Tibial nerve (tissue), 4 donors: ENCODE results near the gene PMIS2.

Experiments used
- EP300 ChIP-seq, 2 donors: sonication (generic); formaldehyde crosslinking; IDR thresholded peaks; one replicate each; pipeline ENCODE4 v1.6.1; 2017; ENCODE audit warnings: antibody characterized with exemption in 2 of 2, mild to moderate bottlenecking in 1 of 2
- TF ChIP-seq, protein P1 (sequence below), 5 experiments: fragments of 200-600 bp in 3 of 5; fragments of 450-650 bp in 2 of 5; sonication (generic) in 3 of 5; IDR thresholded peaks; one replicate each; pipeline ENCODE4 v1.5.1; 2016 to 2019; ENCODE audit warnings: antibody characterized with exemption in 5 of 5, mild to moderate bottlenecking in 3 of 5, moderate library complexity in 2 of 5

DNA sequence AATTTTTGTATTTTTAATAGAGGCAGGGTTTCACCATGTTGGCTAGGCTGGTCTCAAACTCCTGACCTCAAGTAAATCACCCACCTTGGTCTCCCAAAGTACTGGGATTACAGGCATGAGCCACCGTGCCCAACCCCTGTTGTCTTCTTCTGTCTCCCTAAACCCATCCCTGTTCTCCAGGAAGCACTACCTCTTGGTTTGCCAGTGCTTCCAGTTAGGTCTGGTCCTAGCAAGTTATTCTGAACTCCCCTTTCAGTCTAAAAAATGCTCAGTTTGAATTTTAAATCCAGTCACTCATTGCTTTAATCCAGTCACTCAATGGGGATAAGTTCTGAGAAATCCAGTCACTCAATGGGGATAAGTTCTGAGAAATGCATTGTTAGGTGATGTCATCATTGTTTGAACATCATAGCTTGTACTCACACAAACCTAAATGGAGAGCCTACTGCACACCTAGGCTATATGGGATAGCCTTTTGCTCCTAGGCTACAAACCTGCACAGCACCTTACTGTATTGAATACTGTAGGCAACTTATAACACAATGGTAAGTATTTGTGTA, 14.5 kb upstream of the PMIS2 start:
- TF ChIP-seq, protein P1, sequence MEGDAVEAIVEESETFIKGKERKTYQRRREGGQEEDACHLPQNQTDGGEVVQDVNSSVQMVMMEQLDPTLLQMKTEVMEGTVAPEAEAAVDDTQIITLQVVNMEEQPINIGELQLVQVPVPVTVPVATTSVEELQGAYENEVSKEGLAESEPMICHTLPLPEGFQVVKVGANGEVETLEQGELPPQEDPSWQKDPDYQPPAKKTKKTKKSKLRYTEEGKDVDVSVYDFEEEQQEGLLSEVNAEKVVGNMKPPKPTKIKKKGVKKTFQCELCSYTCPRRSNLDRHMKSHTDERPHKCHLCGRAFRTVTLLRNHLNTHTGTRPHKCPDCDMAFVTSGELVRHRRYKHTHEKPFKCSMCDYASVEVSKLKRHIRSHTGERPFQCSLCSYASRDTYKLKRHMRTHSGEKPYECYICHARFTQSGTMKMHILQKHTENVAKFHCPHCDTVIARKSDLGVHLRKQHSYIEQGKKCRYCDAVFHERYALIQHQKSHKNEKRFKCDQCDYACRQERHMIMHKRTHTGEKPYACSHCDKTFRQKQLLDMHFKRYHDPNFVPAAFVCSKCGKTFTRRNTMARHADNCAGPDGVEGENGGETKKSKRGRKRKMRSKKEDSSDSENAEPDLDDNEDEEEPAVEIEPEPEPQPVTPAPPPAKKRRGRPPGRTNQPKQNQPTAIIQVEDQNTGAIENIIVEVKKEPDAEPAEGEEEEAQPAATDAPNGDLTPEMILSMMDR (IDR thresholded peaks at IDR 0.05) = no peak
- no peak for TF ChIP-seq EP300 (IDR thresholded peaks at IDR 0.05)
